ENCODE data around the gene C1orf167.

GRCh38 chr1:11766429-11766776 is 4.4 kb downstream of the C1orf167 start:
- no peak for TF ChIP-seq POLR2A (IDR thresholded peaks at IDR 0.05)
- TF ChIP-seq CTCF (IDR thresholded peaks at IDR 0.05 in 8 of 11, conservative IDR thresholded peaks at IDR 0.05 in 3 of 11), result no peak
